ENCODE results near the gene NOD2. TPM values are rescaled to one million over a fixed set of nuclear protein-coding genes. Genes with fewer than 3 reads are reported as not detected.

Gene NOD2
- total and polyA plus RNA-seq, 4 donors: 2.1 to 14.1 (median 5.9) TPM

- TF ChIP-seq CTCF (IDR thresholded peaks at IDR 0.05; ENCODE audit: control extremely low read depth, extremely low read depth): no peak
- Histone ChIP-seq H3K27ac (ENCODE audit: low read depth in 1 of 2, low read length in 1 of 2) (no peak overlapping the region), H3K9me3 (ENCODE audit: control insufficient read depth in 4 of 4, insufficient read depth in 3 of 4, low read length in 3 of 4) (peaks cover 0 to 3% (median 0%) of the 10 kb centered on the region in 4 donors), H3K9ac (ENCODE audit: insufficient read depth in 1 of 2, low read length in 2 of 2) (no peak overlapping the region), H3K4me3 (no peak overlapping the region), H3K27me3 (ENCODE audit: control insufficient read depth in 3 of 3, insufficient read depth in 3 of 3, low read length in 2 of 3) (no peaks in the 10 kb centered on the region), H3K4me1 (ENCODE audit: control insufficient read depth in 5 of 5, insufficient read depth in 5 of 5, low read length in 5 of 5) (peaks cover 0 to 8% (median 0%) of the 10 kb centered on the region in 5 donors), H3K36me3 (ENCODE audit: control insufficient read depth in 4 of 4, insufficient read depth in 4 of 4, low read length in 4 of 4) (peaks cover 8 to 19% (median 11%) of the 10 kb centered on the region in 4 donors)
- DNase-seq (peak in 2 of 3 donors; percentile 11), ATAC-seq (ENCODE audit: insufficient read depth, low FRiP score) (no peak)
- 90 to 92% methylated on average over 1 of the region's 1 CpG for WGBS, 2 donors
Observed at GRCh38 chr16:50776037-50776436, 82.6 kb downstream of the NOD2 start.

DNA sequence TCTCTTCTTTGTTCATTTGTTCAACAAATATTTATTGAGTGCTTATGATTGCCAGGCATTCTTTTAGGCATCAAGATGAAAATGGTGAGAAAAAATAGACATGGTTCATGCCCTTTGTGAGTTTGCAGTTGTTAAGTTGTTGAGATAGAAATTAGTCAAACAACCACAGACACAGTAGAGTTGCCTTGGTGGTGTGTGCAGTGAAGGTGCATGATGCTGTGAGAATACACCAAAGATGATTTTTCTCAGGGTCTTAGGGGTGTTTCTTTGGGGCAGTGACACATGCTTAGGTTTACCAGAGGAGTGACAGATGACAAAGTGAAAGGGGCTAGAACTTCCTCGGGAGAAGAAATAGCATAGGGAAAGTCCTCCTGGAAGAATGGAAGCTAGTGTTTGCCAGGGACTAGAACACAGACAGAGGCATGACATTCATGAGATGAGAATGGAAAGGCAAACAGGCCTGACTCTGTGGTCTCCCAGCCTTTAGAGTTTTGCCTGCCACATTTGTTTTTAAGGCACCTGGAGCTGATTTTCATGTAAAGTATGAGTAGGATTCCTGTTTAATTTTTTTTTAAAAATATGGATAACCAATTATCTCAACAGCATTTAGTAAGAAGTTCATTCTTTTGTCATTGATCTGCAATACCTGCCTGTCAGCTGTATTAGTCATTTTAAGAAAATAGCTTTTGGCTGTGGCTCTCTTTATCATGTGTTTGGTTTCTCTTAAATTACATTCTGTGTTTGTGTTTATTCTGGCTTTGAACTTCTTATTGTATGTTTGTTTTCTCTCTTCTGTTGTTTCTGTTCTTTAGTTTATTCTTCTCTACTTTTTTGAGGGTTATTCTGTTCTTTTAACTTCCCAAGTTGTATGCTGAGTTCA lies 85.1 kb downstream of the NOD2 start:
- peaks cover 5 to 30% (median 17%) of the 10 kb centered on the region in 4 donors for H3K36me3 ChIP-seq (ENCODE audit: control insufficient read depth in 4 of 4, insufficient read depth in 4 of 4, low read length in 4 of 4)

GRCh38 chr16:50781043-50781442 lies 87.6 kb downstream of the NOD2 start:
- Histone ChIP-seq H3K4me1 (ENCODE audit: control insufficient read depth in 5 of 5, insufficient read depth in 5 of 5, low read length in 5 of 5) (peaks cover 0 to 3% (median 0%) of the 10 kb centered on the region in 5 donors), H3K4me3 (no peak overlapping the region), H3K9me3 (ENCODE audit: control insufficient read depth in 4 of 4, insufficient read depth in 3 of 4, low read length in 3 of 4) (no peaks in the 10 kb centered on the region), H3K27me3 (ENCODE audit: control insufficient read depth in 3 of 3, insufficient read depth in 3 of 3, low read length in 2 of 3) (no peaks in the 10 kb centered on the region), H3K27ac (ENCODE audit: low read depth in 1 of 2, low read length in 1 of 2) (no peak overlapping the region), H3K36me3 (ENCODE audit: control insufficient read depth in 4 of 4, insufficient read depth in 4 of 4, low read length in 4 of 4) (peaks cover 5 to 36% (median 17%) of the 10 kb centered on the region in 4 donors), H3K9ac (ENCODE audit: insufficient read depth in 1 of 2, low read length in 2 of 2) (no peak overlapping the region)
- WGBS, 2 donors: 89 to 93% methylated on average over 7 of the region's 7 CpGs
- ATAC-seq (ENCODE audit: insufficient read depth, low FRiP score): no peak
- TF ChIP-seq CTCF (IDR thresholded peaks at IDR 0.05; ENCODE audit: control extremely low read depth, extremely low read depth): no peak
- peak in 1 of 3 donors; percentile 8 for DNase-seq

More for the DNA sequence above, 85.1 kb downstream of the NOD2 start:
- TF ChIP-seq CTCF (IDR thresholded peaks at IDR 0.05; ENCODE audit: control extremely low read depth, extremely low read depth): no peak
- Histone ChIP-seq H3K27me3 (ENCODE audit: control insufficient read depth in 3 of 3, insufficient read depth in 3 of 3, low read length in 2 of 3) (no peaks in the 10 kb centered on the region), H3K4me1 (ENCODE audit: control insufficient read depth in 5 of 5, insufficient read depth in 5 of 5, low read length in 5 of 5) (peaks cover 0 to 8% (median 0%) of the 10 kb centered on the region in 5 donors), H3K27ac (ENCODE audit: low read depth in 1 of 2, low read length in 1 of 2) (no peak overlapping the region), H3K4me3 (no peak overlapping the region), H3K9me3 (ENCODE audit: control insufficient read depth in 4 of 4, insufficient read depth in 3 of 4, low read length in 3 of 4) (no peaks in the 10 kb centered on the region), H3K9ac (ENCODE audit: insufficient read depth in 1 of 2, low read length in 2 of 2) (no peak overlapping the region)
- ATAC-seq (ENCODE audit: insufficient read depth, low FRiP score): no peak
- 39 to 73% methylated on average over 1 of the region's 1 CpG for WGBS, 2 donors
- no peak for DNase-seq
